GM10248 (cell line): Measurements from ENCODE around the gene PSMG1.

Experiments used
- CTCF ChIA-PET: fragments of 300-600 bp; sonication (Branson Sonifier 250); formaldehyde crosslinking; extraction: SDS; loops from one replicate; lab custom pipeline; 2021; ENCODE audit warnings: antibody characterized with exemption; lab: Yijun Ruan, JAX
- POLR2A ChIA-PET: fragments of 350-650 bp; sonication (Branson Sonifier 250); formaldehyde crosslinking; extraction: SDS; loops from one replicate; lab custom pipeline; 2020; ENCODE audit warnings: antibody characterized with exemption; lab: Yijun Ruan, JAX
- DNase-seq: peaks from one replicate; pipeline ENCODE4 v3.0.0; 2012; ENCODE audit errors: extremely low spot score
- TF ChIP-seq, protein P1 (sequence below): IDR thresholded peaks from 2 replicates; pipeline ENCODE4 v1.5.1; 2012; ENCODE audit warnings: mild to moderate bottlenecking, low read depth; ENCODE audit errors: extremely low read depth, missing control alignments, control extremely low read depth

Gene PSMG1

GRCh38 chr21:39184050-39184980 lies 1.1 kb upstream of the PSMG1 start:
- no peak for DNase-seq
- ChIA-PET CTCF (interaction anchor here (0.6 to 1.4 kb wide), 2 partner anchors 196 to 203 kb away, joined by 3 to 6 read pairs; a partner anchor contains a TSS), POLR2A (interaction anchor here (0.5 to 1.4 kb wide), 2 partner anchors 34 to 164 kb away, joined by 3 to 6 read pairs; partner anchors contain the start of gene HMGN1)
- TF ChIP-seq, protein P1, sequence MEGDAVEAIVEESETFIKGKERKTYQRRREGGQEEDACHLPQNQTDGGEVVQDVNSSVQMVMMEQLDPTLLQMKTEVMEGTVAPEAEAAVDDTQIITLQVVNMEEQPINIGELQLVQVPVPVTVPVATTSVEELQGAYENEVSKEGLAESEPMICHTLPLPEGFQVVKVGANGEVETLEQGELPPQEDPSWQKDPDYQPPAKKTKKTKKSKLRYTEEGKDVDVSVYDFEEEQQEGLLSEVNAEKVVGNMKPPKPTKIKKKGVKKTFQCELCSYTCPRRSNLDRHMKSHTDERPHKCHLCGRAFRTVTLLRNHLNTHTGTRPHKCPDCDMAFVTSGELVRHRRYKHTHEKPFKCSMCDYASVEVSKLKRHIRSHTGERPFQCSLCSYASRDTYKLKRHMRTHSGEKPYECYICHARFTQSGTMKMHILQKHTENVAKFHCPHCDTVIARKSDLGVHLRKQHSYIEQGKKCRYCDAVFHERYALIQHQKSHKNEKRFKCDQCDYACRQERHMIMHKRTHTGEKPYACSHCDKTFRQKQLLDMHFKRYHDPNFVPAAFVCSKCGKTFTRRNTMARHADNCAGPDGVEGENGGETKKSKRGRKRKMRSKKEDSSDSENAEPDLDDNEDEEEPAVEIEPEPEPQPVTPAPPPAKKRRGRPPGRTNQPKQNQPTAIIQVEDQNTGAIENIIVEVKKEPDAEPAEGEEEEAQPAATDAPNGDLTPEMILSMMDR, result no peak

DNA sequence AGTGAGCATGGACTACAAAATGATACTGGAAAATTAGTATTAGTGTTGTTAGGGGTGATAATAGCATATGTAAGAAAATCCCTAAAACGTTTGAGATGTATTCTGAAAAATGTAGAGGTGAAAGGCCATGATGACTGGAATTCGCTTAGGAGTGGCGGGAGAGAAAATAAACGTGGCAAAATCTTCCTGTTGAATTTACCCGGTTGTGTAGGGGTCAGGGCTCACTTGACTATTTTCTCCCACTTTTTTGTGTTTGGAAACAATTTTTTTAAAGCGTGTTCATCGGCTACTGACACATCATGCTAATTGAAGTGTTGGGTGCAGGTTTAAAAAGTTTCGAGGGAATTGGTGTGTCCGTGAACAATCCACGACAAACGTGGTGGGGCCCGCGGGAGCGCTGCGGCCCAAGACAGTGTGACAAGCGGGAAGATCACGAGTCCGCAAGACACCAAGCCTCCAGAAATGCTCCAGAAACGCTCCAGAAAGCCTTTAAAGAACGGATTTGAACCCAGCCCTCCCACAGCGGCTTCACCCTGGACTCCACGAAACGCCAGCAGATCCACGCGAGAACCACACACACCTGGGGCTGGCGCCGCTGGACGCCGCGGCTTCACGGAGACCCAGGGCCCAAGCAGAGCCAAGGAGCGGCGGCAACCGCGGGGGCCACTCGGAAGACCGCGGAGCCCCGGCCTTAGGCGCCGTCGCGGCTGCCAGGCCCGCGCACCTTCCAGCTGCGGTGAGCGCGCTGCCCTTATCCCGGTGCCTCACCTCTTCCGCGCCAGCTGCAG lies 573 bp downstream of the PSMG1 start:
- CTCF ChIA-PET, result interaction anchor here (1.2 to 1.4 kb wide), 2 partner anchors 10 to 205 kb away, joined by 3 to 6 read pairs; no protein-coding TSS in a partner anchor
- TF ChIP-seq, protein P1, result no peak
- no peak for DNase-seq
- POLR2A ChIA-PET, result interaction anchor here (1.4 kb wide), 1 partner anchor 166 kb away, joined by 6 read pairs; the partner anchor contains the start of gene HMGN1

- TF ChIP-seq, protein P1, result no peak
- DNase-seq, result no peak
- ChIA-PET CTCF (no interaction called here), POLR2A (no interaction called here)
Observed at GRCh38 chr21:39182016-39182415, 1.2 kb downstream of the PSMG1 start.

DNA sequence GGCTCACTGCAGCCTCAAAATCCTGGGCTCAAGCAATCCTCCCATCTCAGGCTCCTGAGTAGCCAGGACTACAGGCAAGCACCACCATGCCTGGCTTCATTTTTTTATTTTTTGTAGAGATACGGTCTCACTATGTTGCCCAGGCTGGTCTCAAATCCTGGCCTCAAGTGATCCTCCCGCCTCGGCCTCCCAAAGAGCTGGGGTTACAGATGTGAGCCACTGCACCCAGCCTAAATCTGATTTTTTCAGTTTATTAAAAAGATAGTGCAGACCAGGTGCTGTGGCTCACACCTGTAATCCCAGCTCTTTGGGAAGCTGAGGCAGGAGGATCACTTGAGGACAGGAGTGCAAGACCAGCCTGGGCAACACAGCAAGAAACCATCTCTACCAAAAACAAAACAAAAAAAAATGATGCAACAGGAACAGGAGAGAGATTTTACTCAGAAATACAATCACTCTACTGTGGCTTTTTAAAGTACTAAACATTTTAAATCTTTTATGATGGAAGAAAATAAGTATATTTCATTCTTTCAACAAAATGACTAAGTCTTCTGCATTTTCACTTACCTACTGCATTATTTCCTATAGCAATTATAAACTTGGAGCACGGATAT lies 1.9 kb downstream of the PSMG1 start:
- no peak for DNase-seq
- TF ChIP-seq, protein P1, result no peak
- ChIA-PET POLR2A (no interaction called here), CTCF (interaction anchor here (1.0 to 1.4 kb wide), 3 partner anchors 10 to 13 kb away, joined by 3 to 6 read pairs (median 3); no protein-coding TSS in a partner anchor)

- DNase-seq, result no peak
- TF ChIP-seq, protein P1, result peak; percentile 5
- ChIA-PET CTCF (interaction anchor here (0.6 to 1.4 kb wide), 4 partner anchors 9 to 291 kb away, joined by 3 to 6 read pairs (median 3); no protein-coding TSS in a partner anchor), POLR2A (no interaction called here)
Observed at GRCh38 chr21:39180429-39181019, 2.7 kb downstream of the PSMG1 start.
